Measurements from ENCODE around the gene MYO6.

Gene MYO6

DNA sequence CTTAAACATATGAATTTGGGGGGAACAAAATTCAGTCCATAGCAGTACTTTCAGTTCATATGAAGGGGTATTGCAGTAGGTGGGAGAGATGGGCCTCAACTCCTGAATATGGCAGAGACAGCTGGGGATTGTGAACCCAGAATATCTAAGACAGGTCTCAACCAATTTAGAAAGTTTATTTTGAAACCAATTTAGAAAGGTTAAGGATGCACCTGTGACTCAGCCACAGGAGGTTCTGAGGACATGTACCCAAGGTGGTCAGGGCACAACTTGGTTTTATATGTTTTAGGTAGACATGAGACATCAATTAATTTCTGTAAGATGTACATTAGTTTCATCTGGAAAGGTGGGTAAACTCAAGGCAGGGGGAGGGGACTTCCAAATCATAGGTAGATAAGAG, 59.5 kb downstream of the MYO6 start:
- Histone ChIP-seq H3K9me3 (ENCODE audit: insufficient read depth, low read length) (0 out of 2 replicates have a peak, but pooled peaks cover 4% of the 10 kb centered on the region), H3K4me3 (ENCODE audit: insufficient read length, low read depth) (no peak overlapping the region), H3K9ac (ENCODE audit: insufficient read length, low read depth) (no peak overlapping the region), H3K36me3 (ENCODE audit: insufficient read depth, insufficient read length, low read length) (no peaks in the 10 kb centered on the region), H3K4me1 (ENCODE audit: insufficient read depth, insufficient read length) (no peaks in the 10 kb centered on the region), H3K27me3 (ENCODE audit: insufficient read depth, insufficient read length) (no peaks in the 10 kb centered on the region)
- TF ChIP-seq YY1 (IDR thresholded peaks at IDR 0.05; ENCODE audit: insufficient read depth, insufficient read length) (no peak), ZNF274 (IDR thresholded peaks at IDR 0.05; ENCODE audit: low read depth, low read length) (no peak), SUZ12 (IDR thresholded peaks at IDR 0.05; ENCODE audit: extremely low read depth, insufficient read depth, insufficient read length) (no peak)
- no peak for DNase-seq (ENCODE audit: low read depth, low spot score)

GRCh38 chr6:75812560-75812959, 63.5 kb downstream of the MYO6 start:
- H3K4me3 ChIP-seq (ENCODE audit: insufficient read length, low read depth), result no peak overlapping the region
- no peak for DNase-seq (ENCODE audit: low read depth, low spot score)
- TF ChIP-seq SUZ12 (IDR thresholded peaks at IDR 0.05; ENCODE audit: extremely low read depth, insufficient read depth, insufficient read length), result no peak
- TF ChIP-seq YY1 (IDR thresholded peaks at IDR 0.05; ENCODE audit: insufficient read depth, insufficient read length), result no peak
- no peak for TF ChIP-seq ZNF274 (IDR thresholded peaks at IDR 0.05; ENCODE audit: low read depth, low read length)
- H3K36me3 ChIP-seq (ENCODE audit: insufficient read depth, insufficient read length, low read length), result no peaks in the 10 kb centered on the region
- H3K9me3 ChIP-seq (ENCODE audit: insufficient read depth, low read length), result no peaks in the 10 kb centered on the region
- H3K4me1 ChIP-seq (ENCODE audit: insufficient read depth, insufficient read length), result no peaks in the 10 kb centered on the region
- H3K27me3 ChIP-seq (ENCODE audit: insufficient read depth, insufficient read length), result no peaks in the 10 kb centered on the region
- H3K9ac ChIP-seq (ENCODE audit: insufficient read length, low read depth), result no peak overlapping the region

DNA sequence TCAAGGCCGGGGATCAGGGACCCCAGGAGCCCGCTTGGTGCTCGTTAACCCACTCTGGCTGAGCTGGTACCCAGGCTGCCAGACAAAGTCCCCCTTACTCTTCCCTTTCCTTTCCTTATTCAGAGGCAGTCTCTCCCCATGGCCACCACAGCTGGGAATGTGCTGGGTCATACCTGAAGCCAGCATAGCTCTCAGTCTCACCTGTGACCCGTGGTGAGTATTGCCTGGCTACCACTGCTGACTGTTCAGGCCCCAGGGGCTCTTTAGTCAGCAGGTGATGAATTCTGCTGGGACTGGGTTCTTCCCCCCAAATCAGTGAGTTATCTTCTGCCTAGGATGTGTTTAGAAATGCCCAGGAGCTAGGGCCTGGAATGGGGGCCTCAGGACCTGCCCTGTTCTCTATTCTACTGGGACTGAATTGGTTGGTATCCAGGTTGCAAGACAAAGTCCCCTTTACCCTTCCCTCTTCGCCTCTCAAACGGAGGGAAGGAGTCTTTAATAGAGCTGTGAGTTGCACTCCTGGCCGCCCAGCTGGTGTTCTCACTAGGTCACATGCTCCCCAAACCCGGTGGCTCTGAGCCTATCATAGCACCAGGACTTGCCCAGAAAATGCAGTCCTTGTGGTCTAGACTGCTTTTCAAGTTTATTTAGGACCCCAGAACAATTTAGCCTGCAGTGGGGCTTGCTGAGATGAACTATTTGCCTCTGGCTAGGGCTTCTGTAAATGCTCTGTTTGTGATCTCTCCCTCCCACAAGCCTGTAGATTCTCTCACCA, 64.6 kb downstream of the MYO6 start:
- H3K9me3 ChIP-seq (ENCODE audit: insufficient read depth, low read length), result no peaks in the 10 kb centered on the region
- H3K4me1 ChIP-seq (ENCODE audit: insufficient read depth, insufficient read length), result no peaks in the 10 kb centered on the region
- no peaks in the 10 kb centered on the region for H3K36me3 ChIP-seq (ENCODE audit: insufficient read depth, insufficient read length, low read length)
- no peaks in the 10 kb centered on the region for H3K27me3 ChIP-seq (ENCODE audit: insufficient read depth, insufficient read length)
- no peak overlapping the region for H3K4me3 ChIP-seq (ENCODE audit: insufficient read length, low read depth)
- no peak overlapping the region for H3K9ac ChIP-seq (ENCODE audit: insufficient read length, low read depth)
- DNase-seq (ENCODE audit: low read depth, low spot score), result no peak
- TF ChIP-seq SUZ12 (IDR thresholded peaks at IDR 0.05; ENCODE audit: extremely low read depth, insufficient read depth, insufficient read length) (no peak), ZNF274 (IDR thresholded peaks at IDR 0.05; ENCODE audit: low read depth, low read length) (no peak), YY1 (IDR thresholded peaks at IDR 0.05; ENCODE audit: insufficient read depth, insufficient read length) (no peak)

GRCh38 chr6:75815756-75816155, 66.7 kb downstream of the MYO6 start:
- Histone ChIP-seq H3K27me3 (ENCODE audit: insufficient read depth, insufficient read length) (no peaks in the 10 kb centered on the region), H3K4me3 (ENCODE audit: insufficient read length, low read depth) (no peak overlapping the region), H3K9ac (ENCODE audit: insufficient read length, low read depth) (no peak overlapping the region), H3K4me1 (ENCODE audit: insufficient read depth, insufficient read length) (no peaks in the 10 kb centered on the region), H3K36me3 (ENCODE audit: insufficient read depth, insufficient read length, low read length) (no peaks in the 10 kb centered on the region), H3K9me3 (ENCODE audit: insufficient read depth, low read length) (no peaks in the 10 kb centered on the region)
- no peak for DNase-seq (ENCODE audit: low read depth, low spot score)
- TF ChIP-seq YY1 (IDR thresholded peaks at IDR 0.05; ENCODE audit: insufficient read depth, insufficient read length), result no peak
- no peak for TF ChIP-seq SUZ12 (IDR thresholded peaks at IDR 0.05; ENCODE audit: extremely low read depth, insufficient read depth, insufficient read length)
- TF ChIP-seq ZNF274 (IDR thresholded peaks at IDR 0.05; ENCODE audit: low read depth, low read length), result no peak

DNA sequence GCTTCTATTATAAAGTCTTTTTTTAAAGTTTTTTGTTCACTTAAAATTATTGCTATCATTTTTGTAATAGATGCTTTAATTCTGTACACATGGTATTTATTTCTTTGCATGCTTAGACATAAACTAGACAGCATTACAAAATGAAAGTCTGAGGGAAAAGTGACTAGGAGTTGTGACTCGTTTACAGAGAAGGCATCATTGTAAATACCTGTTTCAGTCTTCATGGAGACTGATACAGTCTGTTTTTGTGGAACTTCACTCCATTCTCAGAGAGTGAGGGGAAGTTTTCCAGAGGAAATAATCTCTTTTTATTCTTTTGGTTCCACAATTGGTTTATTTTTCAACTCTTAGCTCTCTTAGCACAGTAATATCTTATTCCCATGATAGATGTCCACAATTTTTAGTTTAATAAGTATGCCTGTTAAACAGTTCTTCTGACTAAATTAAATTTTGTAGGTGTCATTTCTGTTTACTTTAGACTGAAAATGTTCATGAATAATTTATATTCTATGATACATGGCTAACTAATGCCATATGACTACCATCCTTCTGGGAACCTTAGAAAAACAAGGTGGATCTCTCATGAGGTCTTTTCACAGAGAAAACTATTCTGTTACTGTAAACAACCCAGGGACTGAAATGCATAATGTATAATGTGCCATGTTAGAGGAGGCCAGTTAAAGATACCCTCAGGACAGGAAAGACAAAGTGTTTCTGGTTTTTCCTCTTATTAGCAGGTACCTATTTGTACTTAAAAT, 69.2 kb downstream of the MYO6 start:
- DNase-seq (ENCODE audit: low read depth, low spot score), result no peak
- no peak for TF ChIP-seq YY1 (IDR thresholded peaks at IDR 0.05; ENCODE audit: insufficient read depth, insufficient read length)
- no peak for TF ChIP-seq ZNF274 (IDR thresholded peaks at IDR 0.05; ENCODE audit: low read depth, low read length)
- no peak for TF ChIP-seq SUZ12 (IDR thresholded peaks at IDR 0.05; ENCODE audit: extremely low read depth, insufficient read depth, insufficient read length)
- Histone ChIP-seq H3K9ac (ENCODE audit: insufficient read length, low read depth) (no peak overlapping the region), H3K36me3 (ENCODE audit: insufficient read depth, insufficient read length, low read length) (no peaks in the 10 kb centered on the region), H3K4me1 (ENCODE audit: insufficient read depth, insufficient read length) (no peaks in the 10 kb centered on the region), H3K27me3 (ENCODE audit: insufficient read depth, insufficient read length) (no peaks in the 10 kb centered on the region), H3K9me3 (ENCODE audit: insufficient read depth, low read length) (no peaks in the 10 kb centered on the region), H3K4me3 (ENCODE audit: insufficient read length, low read depth) (no peak overlapping the region)

GRCh38 chr6:75819776-75820487, 70.9 kb downstream of the MYO6 start:
- Histone ChIP-seq H3K27me3 (ENCODE audit: insufficient read depth, insufficient read length) (no peaks in the 10 kb centered on the region), H3K4me1 (ENCODE audit: insufficient read depth, insufficient read length) (no peaks in the 10 kb centered on the region), H3K36me3 (ENCODE audit: insufficient read depth, insufficient read length, low read length) (no peaks in the 10 kb centered on the region), H3K9ac (ENCODE audit: insufficient read length, low read depth) (no peak overlapping the region), H3K9me3 (ENCODE audit: insufficient read depth, low read length) (no peaks in the 10 kb centered on the region), H3K4me3 (ENCODE audit: insufficient read length, low read depth) (no peak overlapping the region)
- DNase-seq (ENCODE audit: low read depth, low spot score), result no peak
- TF ChIP-seq ZNF274 (IDR thresholded peaks at IDR 0.05; ENCODE audit: low read depth, low read length) (no peak), YY1 (IDR thresholded peaks at IDR 0.05; ENCODE audit: insufficient read depth, insufficient read length) (no peak), SUZ12 (IDR thresholded peaks at IDR 0.05; ENCODE audit: extremely low read depth, insufficient read depth, insufficient read length) (no peak)

GRCh38 chr6:75824160-75824559, 75.1 kb downstream of the MYO6 start:
- TF ChIP-seq YY1 (IDR thresholded peaks at IDR 0.05; ENCODE audit: insufficient read depth, insufficient read length) (no peak), ZNF274 (IDR thresholded peaks at IDR 0.05; ENCODE audit: low read depth, low read length) (no peak), SUZ12 (IDR thresholded peaks at IDR 0.05; ENCODE audit: extremely low read depth, insufficient read depth, insufficient read length) (no peak)
- H3K4me1 ChIP-seq (ENCODE audit: insufficient read depth, insufficient read length), result no peaks in the 10 kb centered on the region
- no peak for DNase-seq (ENCODE audit: low read depth, low spot score)
- H3K27me3 ChIP-seq (ENCODE audit: insufficient read depth, insufficient read length), result no peaks in the 10 kb centered on the region
- no peaks in the 10 kb centered on the region for H3K9me3 ChIP-seq (ENCODE audit: insufficient read depth, low read length)
- no peak overlapping the region for H3K4me3 ChIP-seq (ENCODE audit: insufficient read length, low read depth)
- no peak overlapping the region for H3K9ac ChIP-seq (ENCODE audit: insufficient read length, low read depth)
- no peaks in the 10 kb centered on the region for H3K36me3 ChIP-seq (ENCODE audit: insufficient read depth, insufficient read length, low read length)
